ENCODE data around the gene WT1. TPM values are rescaled to one million over a fixed set of nuclear protein-coding genes. Genes with fewer than 3 reads are reported as not detected.

Gene WT1
- total RNA-seq, 1 experiment from 2014 or later = not detected

GRCh38 chr11:32414925-32415324 lies 20.4 kb downstream of the WT1 start (continued):
- TF ChIP-seq ZNF425 (CRISPR knock-in tag; conservative IDR thresholded peaks at IDR 0.05) (no peak), ATF3 (CRISPR knock-in tag; conservative IDR thresholded peaks at IDR 0.05) (no peak), GABPB1 (CRISPR knock-in tag; IDR thresholded peaks at IDR 0.05) (no peak), HMGA2 (CRISPR knock-in tag; IDR thresholded peaks at IDR 0.05) (no peak), CDX4 (CRISPR knock-in tag; IDR thresholded peaks at IDR 0.05; ENCODE audit: borderline replicate concordance) (no peak), ELF4 (CRISPR knock-in tag; IDR thresholded peaks at IDR 0.05; ENCODE audit: low read depth) (no peak), TP53 (CRISPR knock-in tag; IDR thresholded peaks at IDR 0.05) (no peak), ZNF138 (CRISPR knock-in tag; conservative IDR thresholded peaks at IDR 0.05) (no peak), TEAD1 (CRISPR knock-in tag; IDR thresholded peaks at IDR 0.05) (no peak)

- Mint-ChIP-seq H3K9me3 (no peaks in the 10 kb centered on the region), H3K27ac (no peak overlapping the region), H3K4me1 (peaks cover 6% of the 10 kb centered on the region), H3K27me3 (ENCODE audit: low read depth) (peaks cover 15% of the 10 kb centered on the region), H3K4me3 (no peak overlapping the region), H3K36me3 (no peaks in the 10 kb centered on the region)
- DNase-seq (ENCODE audit: low spot score) (no peak), ATAC-seq (no peak)
- CTCF ChIA-PET = interaction anchor here (1.9 kb wide), 1 partner anchor 38 kb away, joined by 4 read pairs; no protein-coding TSS in a partner anchor
- no peak for TF ChIP-seq MXD4 (CRISPR knock-in tag; IDR thresholded peaks at IDR 0.05; ENCODE audit: borderline replicate concordance)
- no peak for TF ChIP-seq NR1H2 (CRISPR knock-in tag; IDR thresholded peaks at IDR 0.05)
- no peak for TF ChIP-seq USF2 (CRISPR knock-in tag; IDR thresholded peaks at IDR 0.05)
- POLR2A ChIA-PET = no interaction called here
Measured at GRCh38 chr11:32411942-32412615, 23.3 kb downstream of the WT1 start.

- Mint-ChIP-seq H3K9me3 (peaks cover 5% of the 10 kb centered on the region), H3K4me3 (no peak overlapping the region), H3K27me3 (ENCODE audit: low read depth) (peaks cover 8% of the 10 kb centered on the region), H3K36me3 (no peaks in the 10 kb centered on the region), H3K27ac (no peak overlapping the region), H3K4me1 (peaks cover 8% of the 10 kb centered on the region)
- CTCF ChIA-PET = interaction anchor here (1.1 to 1.5 kb wide), 2 partner anchors 19 to 25 kb away, joined by 3 to 7 read pairs; no protein-coding TSS in a partner anchor
- ATAC-seq (no peak), DNase-seq (ENCODE audit: low spot score) (no peak)
- POLR2A ChIA-PET = no interaction called here
- TF ChIP-seq TEAD1 (CRISPR knock-in tag; IDR thresholded peaks at IDR 0.05) = no peak
- no peak for TF ChIP-seq E2F1 (CRISPR knock-in tag; IDR thresholded peaks at IDR 0.05)
- TF ChIP-seq PREB (CRISPR knock-in tag; IDR thresholded peaks at IDR 0.05; ENCODE audit: borderline replicate concordance) = no peak
- no peak for TF ChIP-seq ESRRA (CRISPR knock-in tag; IDR thresholded peaks at IDR 0.05; ENCODE audit: borderline replicate concordance)
- no peak for TF ChIP-seq GRHL2 (CRISPR knock-in tag; IDR thresholded peaks at IDR 0.05; ENCODE audit: insufficient replicate concordance, severe bottlenecking)
- no peak for TF ChIP-seq JUN (CRISPR knock-in tag; IDR thresholded peaks at IDR 0.05)
- no peak for TF ChIP-seq FOXJ3 (CRISPR knock-in tag; IDR thresholded peaks at IDR 0.05; ENCODE audit: borderline replicate concordance)
- no peak for TF ChIP-seq AFF4 (CRISPR knock-in tag; IDR thresholded peaks at IDR 0.05; ENCODE audit: borderline replicate concordance)
- no peak for TF ChIP-seq NR1H2 (CRISPR knock-in tag; IDR thresholded peaks at IDR 0.05)
- TF ChIP-seq HMGA2 (CRISPR knock-in tag; IDR thresholded peaks at IDR 0.05) = no peak
- TF ChIP-seq NR2C2 (CRISPR knock-in tag; IDR thresholded peaks at IDR 0.05) = no peak
Measured at GRCh38 chr11:32405592-32405991, 29.7 kb downstream of the WT1 start.
